Ovary (tissue), 3 donors: ENCODE results near the gene DST.

Experiments
- CTCF ChIP-seq, 3 donors: fragments of 450-650 bp in 2 of 3; fragments of 200-600 bp in 1 of 3; IDR thresholded peaks; one replicate each; pipeline versions ENCODE4 v1.5.1 to v1.8.0; 2016 to 2022; ENCODE audit warnings: antibody characterized with exemption in 3 of 3, mild to moderate bottlenecking in 1 of 3
- EP300 ChIP-seq: sonication (generic); formaldehyde crosslinking; IDR thresholded peaks from one replicate; pipeline ENCODE4 v1.6.1; 2017; ENCODE audit warnings: antibody characterized with exemption
- POLR2A ChIP-seq: fragments of 450-650 bp; IDR thresholded peaks from one replicate; pipeline ENCODE4 v1.6.1; 2017; ENCODE audit warnings: antibody characterized with exemption, mild to moderate bottlenecking, moderate library complexity
- donor health status: DM: no; HTN: no; CAD: no.

- TF ChIP-seq EP300 (no peak), POLR2A (no peak), CTCF (IDR thresholded peaks at IDR 0.05) (no peak)
Observed at GRCh38 chr6:56509031-56509430, 133.7 kb downstream of the DST start.
